SW 1271 (cell line): ENCODE data around the gene ROBO2.

ENCODE experiments used
- DNase-seq, 2 experiments: peaks; one replicate each; lab custom pipeline; 2025; lab: John Stamatoyannopoulos, UW

Gene ROBO2

DNA sequence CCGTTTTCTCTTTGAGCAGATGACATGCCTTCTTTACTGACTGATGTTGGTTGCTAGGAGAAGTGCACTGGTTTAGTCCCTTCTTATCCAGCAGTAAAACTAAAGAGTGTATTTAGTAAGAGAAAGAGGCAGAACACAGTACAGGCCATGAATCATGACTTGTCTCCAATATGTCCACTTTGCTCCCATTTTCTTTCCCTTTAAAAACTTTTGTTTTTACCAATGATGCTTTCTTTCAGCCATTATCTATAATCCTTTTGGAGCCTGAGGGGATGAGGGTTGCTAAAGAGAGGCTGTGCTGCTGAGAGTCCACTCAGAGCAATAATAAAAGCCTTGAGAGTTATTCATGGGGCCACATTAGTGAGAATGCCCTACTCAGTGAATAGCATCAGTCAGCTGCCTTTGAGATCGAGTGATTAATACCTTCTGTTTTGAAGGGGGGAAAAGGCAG, 12.2 kb downstream of the ROBO2 start:
- DNase-seq = no peak

DNA sequence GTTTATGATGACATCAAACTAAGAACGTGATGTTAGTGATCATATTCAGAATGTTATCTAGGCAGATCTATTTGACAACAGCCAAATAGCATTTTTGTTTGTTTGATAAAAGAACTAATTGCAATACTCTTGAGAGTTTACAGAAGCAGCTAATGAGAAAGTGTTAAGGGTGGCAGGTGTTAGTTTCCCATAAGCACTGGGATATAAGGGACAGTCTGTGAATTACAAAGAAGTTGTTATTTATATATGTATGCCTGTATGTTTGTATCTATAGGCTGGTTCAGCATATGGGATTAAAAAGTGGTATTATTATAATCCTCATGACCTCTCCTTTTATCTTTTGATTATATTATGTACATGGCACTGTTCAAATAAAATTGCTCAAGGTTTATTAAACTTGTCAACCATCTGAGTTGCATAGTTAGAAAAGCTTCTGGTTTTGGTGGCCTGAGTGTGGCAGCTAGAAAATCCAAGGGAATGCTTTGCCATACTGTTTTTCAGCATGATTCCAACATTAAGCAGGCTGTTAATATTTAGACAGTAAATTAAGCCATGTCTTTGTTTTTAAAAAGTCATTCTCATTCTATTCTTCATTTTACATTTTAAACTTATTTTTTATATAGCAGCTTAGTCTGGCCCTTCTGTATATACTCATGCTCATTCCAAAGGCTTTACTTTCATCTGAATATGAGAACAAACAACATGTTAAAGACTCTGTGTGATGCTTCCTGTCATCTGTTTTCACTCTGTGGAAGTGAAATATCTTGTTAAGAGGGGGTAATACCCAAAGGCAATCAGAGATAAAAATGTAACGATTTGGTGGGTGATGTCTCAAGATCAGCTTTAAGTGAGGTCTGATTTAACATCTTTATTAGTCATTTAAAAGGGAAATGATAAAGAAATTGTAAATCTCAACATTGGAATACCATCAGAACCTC, 13.1 kb downstream of the ROBO2 start:
- DNase-seq = no peak

DNA sequence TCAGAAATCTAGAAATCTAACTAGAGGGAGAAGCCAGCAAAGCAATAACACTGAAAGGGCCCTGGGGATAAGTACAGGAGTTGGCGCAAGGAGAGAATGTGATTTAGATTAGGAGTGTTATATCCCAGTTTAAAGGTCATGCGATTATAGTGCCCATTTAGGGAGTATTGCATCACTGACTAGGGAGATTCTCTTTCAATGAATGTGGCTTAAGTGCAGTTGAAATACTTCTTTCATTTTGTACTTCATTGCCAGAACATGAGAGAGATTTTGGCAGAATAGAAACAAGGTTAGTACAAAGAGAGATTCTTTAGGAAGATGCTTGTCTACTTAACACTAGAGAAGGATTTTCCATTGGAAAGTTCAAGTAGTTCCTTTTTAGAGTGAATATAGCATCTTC, 13.9 kb downstream of the ROBO2 start:
- no peak for DNase-seq

DNA sequence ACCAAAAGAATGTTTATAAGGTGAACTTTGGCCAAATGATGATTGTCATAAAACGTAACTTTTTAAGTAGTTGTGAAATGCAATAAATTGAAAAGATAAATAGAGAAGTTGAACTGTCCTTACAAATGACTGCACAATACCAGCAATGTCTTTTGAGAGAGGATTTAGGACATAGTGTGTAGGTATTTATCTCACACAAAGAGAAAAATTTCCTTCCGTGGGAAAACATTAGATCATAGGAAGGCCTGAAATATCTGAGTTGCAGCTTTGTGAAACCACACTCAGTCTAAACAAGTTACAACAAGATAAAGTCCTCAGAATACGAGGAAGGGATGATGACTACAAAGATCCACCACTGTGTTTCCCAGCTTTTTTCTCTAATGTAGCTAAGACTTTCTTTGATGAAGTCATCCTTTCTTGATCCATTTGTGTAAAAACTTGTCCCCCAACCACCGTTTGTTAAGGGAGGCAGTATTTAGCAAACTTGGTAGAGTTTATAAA, 16.0 kb downstream of the ROBO2 start:
- DNase-seq = no peak

DNA sequence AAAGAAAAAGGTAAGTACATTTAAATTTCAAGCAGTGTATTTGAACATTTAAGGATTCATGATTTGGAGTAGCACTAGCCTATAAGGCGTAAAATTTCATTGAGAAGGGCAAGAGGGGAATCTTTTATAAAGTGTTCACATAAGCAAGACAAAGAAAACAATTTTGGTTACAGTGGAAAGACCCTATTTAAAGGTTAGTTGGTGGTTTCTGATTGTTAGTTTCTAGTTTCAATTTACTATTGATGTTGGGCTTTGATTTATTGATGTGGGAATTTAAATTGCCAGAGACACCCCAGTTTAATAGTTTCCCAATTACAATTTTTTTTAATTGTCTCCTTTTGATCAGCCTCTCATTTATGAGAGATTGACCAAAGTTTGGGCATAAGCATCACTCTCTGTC, 19.5 kb downstream of the ROBO2 start:
- DNase-seq = no peak

DNA sequence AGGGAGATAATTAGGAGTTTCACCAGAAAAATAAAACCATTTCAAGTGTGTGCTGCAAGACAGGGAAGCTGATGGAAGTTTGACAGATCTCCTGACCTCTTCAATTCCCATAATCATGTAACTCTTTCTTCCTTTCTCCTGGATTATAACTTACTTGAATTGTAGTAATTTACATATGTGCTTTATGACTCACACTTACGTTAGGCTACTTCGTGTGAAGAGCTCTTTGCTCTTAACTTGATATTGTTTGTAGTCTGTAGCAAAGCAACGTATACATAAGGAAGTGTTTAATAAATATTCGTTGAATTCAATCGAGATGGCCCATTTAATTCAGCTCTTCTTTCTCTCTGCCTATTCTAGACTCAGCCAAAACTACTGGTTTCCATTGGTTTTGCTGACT, 23.5 kb downstream of the ROBO2 start:
- no peak for DNase-seq

DNA sequence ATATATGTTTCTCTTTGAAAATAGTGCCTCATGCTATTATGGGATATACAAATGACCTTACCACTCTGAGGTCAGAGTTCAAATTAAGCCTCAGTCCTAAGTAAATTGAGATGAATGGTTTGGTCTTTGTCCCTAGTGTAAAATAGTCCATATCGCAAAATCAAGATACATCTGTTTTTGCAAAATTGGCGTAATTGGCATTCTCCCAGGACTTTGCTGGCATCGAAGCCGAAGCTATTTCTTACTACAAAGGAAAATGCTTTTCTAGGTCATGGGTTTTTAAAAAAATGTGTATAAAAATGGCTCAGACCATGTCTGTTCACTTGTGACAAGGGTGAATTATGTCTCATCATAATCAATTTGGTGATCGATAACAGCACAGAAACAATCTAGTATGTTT, 25.9 kb downstream of the ROBO2 start:
- no peak for DNase-seq

DNA sequence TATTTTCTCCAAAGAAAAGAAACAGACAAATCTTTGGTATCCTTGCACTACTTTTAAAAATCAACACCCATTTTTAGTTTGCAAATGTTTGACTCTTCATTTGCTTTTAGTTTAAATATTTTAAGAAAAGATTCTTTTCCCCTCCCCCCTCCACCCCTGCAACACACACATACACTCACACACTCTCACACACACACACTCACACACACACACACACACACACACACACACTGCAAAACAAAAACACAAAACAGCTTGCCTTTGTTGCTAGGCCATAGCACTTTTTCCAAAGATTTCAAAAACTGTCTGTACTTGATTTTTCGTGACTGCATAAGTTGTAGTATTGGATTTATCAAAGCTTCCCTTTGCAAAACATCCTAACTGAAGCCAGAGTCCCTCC, 26.9 kb downstream of the ROBO2 start:
- DNase-seq = no peak

DNA sequence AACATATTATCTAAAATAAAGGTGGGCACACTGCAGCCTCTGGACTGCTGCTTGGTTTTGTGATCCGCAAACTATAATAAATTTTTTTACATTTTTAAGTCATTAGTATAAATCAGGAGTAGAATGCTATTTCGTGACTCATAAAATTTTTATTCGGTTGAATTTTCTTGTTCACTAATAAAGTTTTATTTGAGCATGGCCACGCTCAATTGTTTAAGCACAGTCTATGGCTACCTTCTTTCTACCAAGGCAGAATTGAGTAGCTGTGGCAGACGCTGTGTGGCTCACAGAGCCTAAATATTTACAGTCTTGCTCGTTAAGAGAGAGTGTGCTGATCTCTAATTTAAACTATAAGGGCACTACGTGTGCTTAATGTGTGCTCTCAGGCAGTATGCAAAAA, 28.9 kb downstream of the ROBO2 start:
- no peak for DNase-seq

DNA sequence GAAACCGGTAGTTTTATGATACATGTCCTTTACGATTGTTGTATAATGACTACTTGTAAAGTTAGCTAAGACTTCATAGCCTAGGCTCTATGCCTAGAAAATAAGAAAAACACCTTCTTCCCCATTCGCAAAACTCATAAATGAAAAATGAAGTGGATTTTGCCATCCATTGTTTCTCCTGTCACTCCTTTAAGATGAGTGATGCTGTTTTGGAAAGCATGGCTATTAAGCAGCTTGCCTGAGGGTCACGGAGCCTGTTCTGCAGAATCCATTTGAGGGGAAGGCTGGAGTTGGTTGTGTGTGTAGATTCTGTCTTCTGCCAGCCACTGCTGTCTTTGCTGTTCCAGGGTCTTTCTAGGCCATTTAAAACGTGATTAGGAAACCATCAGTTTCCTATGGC, 31.5 kb downstream of the ROBO2 start:
- DNase-seq = no peak

DNA sequence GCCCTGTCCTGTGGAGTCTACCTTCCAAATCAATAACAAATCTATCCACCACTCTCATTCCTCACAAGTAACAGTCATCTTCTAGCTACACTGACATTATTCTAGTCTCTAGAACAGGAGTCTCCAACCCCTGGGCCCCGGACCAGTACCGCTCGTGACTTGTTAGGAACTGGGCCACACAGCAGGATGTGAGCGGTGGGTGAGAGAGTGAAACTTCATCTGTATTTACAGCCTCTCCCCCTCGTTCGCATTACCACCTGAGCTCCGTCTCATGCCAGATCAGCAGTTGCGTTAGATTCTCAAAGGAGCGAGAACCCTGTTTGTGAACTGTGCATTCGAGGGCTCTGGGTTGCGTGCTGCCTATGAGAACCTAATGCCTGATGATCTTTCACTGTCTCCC, 31.9 kb downstream of the ROBO2 start:
- DNase-seq = no peak

DNA sequence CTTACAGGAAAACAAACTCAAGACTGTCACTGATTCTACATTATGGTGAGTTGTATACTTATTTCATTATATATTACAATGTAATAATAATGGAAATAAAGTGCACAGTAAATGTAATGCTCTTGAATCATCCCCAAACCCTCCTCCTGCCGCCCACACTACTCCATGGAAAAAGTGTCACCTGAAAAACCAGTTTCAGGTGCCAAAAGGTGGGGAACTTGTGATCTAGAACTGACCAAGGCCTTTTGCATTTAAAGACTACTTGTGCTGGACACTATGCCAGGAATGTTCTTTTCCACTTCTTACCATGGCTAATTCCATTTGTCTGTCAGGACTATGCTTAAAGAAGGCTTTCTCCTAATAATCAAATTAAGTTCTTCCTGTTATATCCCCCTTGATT, 32.3 kb downstream of the ROBO2 start:
- DNase-seq = no peak

DNA sequence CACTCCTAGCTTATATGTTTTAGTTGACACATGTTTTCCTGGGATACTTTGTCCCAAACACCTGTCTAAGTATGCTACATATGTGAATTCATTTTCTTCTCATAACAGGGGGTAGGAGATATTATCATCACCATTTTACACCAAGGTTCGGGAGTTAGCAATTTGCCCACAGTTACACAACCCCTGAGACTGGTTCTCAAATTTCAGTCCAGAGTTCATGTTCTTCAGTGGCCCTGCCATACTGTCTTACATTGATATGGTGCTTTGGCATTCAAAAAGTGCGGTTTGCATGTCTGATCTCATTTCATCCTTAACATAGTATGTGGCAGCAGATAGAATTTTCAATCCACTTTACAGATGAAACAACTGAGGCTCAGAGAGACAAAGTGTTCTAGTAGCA, 38.4 kb downstream of the ROBO2 start:
- no peak for DNase-seq

DNA sequence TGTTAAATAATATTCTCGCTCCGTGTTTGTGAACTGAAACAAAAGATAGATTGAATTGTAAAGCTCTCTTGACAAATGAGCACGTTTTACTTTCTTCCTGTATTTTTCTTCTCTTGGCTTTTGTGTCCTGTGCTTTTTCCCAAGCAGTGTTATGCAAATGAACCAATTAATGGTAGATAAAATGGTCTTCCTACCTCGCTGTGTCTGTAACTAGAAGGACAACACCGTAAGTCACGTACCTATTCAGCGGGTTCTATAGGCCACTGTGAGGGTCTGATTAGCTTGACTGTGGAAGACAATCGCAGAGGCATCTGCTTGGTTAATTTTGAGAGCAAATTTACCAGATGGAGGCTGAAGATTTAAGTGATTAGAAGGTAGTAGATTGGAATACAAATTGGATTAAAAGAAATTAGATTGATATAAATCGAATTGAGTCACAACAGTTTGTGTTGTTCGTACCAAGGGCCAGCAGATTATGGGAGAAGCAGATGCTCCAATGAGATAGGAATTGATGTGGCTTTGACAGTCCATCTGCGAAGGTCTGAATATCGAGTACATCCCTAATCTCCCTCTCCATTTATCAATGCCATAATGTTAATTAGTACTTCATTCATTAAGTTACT, 40.2 kb downstream of the ROBO2 start:
- no peak for DNase-seq

DNA sequence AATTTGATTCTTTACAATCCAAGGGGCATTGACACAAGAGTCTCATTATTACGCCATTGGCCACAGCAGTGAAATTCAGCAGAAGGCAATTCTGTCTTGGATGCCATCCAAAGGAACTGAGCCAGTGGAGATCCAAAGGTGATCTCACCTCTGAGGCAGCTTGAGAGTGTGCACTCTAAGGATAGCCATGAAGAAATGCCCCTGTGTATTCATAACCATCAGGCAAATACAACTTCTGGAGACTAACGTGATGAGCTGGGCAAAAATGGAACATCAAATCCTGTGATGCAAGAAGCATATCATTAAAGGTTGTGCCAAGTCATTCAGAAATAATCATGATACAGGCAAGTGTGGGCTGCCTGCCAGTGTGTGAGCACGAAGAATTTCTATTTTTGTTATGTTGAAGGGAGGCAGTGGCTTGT, 41.4 kb downstream of the ROBO2 start:
- DNase-seq = no peak

DNA sequence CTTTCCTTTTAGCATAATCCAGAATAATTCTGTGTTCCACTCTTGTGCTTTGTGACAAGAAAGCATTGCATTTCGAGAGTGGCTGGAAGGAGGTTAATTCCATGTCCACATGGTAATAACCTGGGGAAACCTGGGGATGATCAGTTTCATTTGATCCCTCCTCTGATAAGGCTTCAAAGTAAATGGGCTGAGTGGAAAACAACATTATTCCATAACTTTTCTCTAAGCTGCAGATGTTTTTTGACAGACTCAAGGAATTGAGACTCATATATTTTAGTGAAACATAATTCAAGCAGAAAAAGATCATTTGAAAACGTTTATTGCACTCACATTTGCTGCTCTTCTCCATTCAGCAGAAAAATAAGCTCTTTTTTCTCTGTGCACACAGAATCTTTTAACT, 44.6 kb downstream of the ROBO2 start:
- no peak for DNase-seq

DNA sequence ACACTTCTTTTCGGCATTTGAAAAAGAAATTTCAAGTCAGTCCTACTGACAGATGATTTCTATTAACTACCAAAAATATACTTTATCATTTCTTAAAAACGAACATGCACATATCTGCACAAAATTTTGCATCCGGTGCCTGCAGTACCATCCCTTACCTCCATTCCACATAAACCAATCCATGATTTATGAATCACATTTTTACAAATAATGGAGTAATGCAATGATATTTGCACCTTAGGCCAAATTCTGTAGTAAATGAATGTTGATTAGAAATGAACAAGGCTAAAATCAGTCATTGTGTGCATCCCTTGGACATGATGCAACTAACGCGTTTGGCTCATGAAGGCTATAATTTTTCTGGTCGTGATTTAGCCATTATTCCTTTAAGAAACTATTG, 46.5 kb downstream of the ROBO2 start:
- DNase-seq = no peak

DNA sequence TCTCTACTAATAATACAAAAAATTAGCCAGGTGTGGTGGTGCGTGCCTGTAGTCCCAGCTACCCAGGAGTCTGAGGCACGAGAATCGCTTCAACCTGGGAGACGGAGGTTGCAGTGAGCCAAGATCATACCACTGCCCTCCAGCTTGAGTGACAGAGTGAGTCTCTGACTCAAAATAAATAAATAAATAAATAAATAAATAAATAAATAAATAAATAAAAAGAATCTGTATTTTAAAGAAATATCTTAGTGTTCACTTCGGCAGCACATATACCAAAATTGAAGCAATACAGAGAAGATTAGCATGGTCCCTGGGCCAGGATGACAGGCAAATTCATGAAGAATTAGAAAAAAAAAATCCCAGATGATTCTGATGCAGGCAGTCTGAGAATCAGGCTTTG, 51.9 kb downstream of the ROBO2 start:
- no peak for DNase-seq

DNA sequence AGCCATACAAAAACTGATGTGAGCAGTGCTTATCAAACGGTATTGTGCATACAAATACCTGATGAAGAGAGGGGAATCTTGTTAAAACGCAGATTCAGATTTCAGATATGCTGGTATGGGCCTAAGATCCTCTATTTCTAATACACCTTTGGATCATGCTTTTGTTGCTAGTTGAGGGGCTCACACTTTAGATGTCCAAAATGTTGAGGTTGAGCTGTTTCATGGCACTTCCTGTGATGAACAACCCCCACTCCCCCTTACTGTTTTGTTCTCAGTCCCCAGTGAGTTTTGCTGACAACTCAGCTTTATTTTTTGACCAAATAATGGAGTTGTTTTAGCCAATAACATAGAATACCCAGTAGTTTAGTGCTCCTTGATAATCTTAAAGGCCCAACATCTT, 53.2 kb downstream of the ROBO2 start:
- no peak for DNase-seq

DNA sequence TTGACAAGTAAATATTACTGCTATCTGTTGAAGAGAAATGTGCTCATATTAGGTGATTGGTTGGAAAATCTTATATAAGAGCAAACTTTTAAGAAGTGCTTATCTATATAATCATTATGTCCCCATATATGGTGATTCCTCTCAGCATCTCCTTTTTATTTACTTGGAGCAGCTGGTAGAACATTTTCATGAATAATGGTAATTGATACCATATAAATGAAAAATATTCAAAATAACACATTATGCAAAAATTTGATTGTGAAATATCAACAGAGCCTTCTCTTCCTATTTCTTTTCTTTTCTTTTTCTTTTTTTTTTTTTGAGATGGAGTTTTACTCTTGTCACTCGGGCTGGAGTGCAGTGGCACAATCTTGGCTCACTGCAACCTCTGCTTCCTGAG, 56.2 kb downstream of the ROBO2 start:
- DNase-seq = no peak

DNA sequence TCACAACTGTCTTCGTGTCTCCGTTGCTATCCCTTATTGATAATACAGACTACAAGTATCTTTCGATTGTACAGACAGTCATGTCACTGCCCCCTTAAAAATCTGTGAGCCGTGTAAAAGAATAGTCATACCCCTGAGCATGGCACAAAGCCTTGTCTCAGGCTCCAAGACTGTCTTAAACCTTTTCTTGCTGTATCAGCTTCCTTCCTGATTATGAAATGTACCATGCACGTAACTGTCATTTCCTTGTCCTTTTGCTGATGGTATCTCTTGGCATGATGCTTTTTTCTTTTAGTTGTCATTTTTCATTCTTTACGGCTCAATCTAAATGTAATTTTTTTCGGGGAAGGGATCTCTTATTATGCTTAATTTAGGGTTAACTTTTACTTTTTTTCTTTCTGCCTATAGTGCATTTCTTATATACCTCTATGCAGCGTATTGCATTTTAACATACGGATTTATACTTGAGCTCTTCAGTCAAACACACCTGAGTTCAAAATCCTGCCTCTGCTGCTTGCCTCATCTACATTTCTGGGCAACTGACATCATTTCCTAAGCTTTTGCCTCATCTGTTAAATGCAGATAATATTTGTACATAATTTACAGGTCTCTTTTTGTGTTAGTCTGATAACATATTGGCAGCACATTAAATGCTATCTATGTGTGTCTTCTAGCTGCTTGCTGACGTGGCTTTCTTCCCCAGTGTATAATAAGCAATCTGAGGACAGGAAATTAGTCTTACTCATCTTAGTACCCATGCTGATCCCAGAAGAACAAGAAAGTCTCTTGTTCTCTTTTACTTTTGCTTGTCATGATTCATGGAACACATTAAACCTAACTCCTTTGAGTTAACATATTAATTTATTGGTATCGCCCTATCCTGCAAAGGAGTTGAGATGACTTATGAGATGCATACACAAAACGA, 57.3 kb downstream of the ROBO2 start:
- DNase-seq = no peak
